ENCODE measurements around the gene SERPINB11. TPM values are rescaled to one million over a fixed set of nuclear protein-coding genes. Genes with fewer than 3 reads are reported as not detected.
"Not testable (repeated sequence)": the region's sequence is repeated elsewhere in the genome, so short reads cannot be mapped to it uniquely, and the experiment has no call there.

The SERPINB11 gene, protein sequence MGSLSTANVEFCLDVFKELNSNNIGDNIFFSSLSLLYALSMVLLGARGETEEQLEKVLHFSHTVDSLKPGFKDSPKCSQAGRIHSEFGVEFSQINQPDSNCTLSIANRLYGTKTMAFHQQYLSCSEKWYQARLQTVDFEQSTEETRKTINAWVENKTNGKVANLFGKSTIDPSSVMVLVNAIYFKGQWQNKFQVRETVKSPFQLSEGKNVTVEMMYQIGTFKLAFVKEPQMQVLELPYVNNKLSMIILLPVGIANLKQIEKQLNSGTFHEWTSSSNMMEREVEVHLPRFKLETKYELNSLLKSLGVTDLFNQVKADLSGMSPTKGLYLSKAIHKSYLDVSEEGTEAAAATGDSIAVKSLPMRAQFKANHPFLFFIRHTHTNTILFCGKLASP
- total RNA-seq = not detected

DNA sequence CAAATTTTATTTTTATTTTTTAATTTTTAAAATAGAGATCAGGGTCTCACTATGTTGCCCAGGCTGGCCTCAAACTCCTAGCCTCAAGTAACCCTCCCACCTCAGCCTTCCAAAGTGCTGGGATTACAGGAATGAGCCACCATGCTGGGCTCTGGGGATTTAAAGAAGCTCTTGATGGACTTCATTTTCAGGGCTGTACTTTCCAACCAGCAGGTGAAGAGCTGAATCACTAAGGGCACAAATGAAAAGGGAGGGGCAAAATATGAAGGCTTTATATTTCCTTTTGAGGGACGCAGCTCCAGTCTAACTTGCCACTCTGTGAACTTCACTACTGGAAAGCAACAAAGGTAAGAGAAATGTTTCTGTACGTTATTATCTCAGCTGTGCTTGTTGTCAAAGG, at the start of gene SERPINB11:
Gene SERPINB11 (plus strand): TSS at position 301 of the 400 bp plus-strand sequence. CDS start 7,234 bp downstream, outside the sequence.
- no peaks in the 10 kb centered on the region for H3K36me3 Mint-ChIP-seq

DNA sequence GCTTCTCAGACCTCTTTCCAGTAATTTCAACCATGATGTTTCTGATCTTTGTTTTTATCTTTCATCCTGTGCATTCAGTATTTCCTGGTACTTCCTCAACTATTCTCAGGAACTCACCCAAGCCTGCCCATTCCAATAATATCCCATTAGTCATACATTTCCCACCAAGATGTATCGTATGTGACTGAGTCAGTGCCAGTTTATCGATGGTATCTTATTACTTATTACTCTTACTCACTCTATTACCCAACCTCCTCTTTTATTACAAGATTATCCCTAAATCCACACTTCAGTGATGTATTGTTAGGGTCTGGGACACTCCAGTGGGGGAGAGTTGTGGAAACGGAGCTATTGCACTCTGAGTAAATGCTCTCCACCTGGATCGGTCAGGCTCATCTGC, 43.8 kb upstream of the SERPINB11 start:
- not testable (repeated sequence) for H3K4me3 Mint-ChIP-seq, H3K9me3 Mint-ChIP-seq, H3K27me3 Mint-ChIP-seq, DNase-seq, H3K4me1 Mint-ChIP-seq, H3K27ac Mint-ChIP-seq, H3K36me3 Mint-ChIP-seq

More for the DNA sequence above, at the start of gene SERPINB11:
- no peak for DNase-seq
- Mint-ChIP-seq H3K9me3 (no peaks in the 10 kb centered on the region), H3K4me3 (no peak within 1 kb of the TSS), H3K4me1 (no peaks in the 10 kb centered on the region), H3K27ac (no peak within 1 kb of the TSS), H3K27me3 (peaks cover 11% of the 10 kb centered on the region)

DNA sequence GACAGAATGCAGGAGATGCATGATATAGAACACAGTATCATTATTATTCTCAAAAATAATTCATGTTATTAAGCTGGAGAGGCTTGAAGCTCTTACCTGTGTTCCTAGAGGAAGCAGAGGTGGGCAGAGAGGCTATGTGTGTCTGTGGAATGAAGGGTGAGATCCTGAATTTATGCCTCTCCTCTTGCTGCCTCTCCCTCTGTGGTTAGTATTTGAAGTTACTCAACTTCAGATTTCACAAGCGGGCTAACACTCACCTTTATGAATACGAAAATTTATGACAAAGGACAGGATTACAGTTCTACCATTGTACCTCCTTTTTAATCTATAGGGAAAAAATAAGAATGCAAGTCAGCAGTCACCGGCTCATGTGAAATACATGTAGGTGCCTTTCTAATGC, 41.0 kb upstream of the SERPINB11 start, which contains the start of gene SERPINB3:
Gene SERPINB3 (minus strand): TSS at position 144 of the 400 bp plus-strand sequence. CDS start 677 bp downstream, outside the sequence.
- H3K27ac Mint-ChIP-seq, H3K4me3 Mint-ChIP-seq, DNase-seq, H3K27me3 Mint-ChIP-seq, H3K4me1 Mint-ChIP-seq, H3K9me3 Mint-ChIP-seq, H3K36me3 Mint-ChIP-seq: not testable (repeated sequence)

DNA sequence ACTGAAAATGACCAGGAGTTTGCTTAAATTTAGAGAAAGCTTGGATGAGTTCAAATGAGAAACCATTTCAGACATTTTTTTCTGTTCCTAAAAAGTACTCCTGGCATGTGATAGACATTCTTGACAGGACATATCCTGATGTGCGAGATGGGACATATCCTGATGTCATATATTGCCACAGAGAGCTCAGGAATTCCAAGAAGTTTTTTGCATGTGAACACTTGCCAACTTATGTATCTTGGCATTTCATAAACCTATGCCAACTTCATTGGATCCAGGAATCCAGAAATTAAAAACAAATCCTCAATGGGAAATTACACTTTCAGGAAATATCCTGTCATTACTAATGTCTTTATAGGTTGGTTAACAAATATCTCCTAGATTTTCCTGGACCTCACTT, 38.2 kb upstream of the SERPINB11 start:
- Mint-ChIP-seq H3K36me3 (no peaks in the 10 kb centered on the region), H3K9me3 (peaks cover 8% of the 10 kb centered on the region), H3K4me3 (no peak overlapping the region), H3K4me1 (no peaks in the 10 kb centered on the region), H3K27ac (no peak overlapping the region), H3K27me3 (no peaks in the 10 kb centered on the region)
- DNase-seq = no peak

DNA sequence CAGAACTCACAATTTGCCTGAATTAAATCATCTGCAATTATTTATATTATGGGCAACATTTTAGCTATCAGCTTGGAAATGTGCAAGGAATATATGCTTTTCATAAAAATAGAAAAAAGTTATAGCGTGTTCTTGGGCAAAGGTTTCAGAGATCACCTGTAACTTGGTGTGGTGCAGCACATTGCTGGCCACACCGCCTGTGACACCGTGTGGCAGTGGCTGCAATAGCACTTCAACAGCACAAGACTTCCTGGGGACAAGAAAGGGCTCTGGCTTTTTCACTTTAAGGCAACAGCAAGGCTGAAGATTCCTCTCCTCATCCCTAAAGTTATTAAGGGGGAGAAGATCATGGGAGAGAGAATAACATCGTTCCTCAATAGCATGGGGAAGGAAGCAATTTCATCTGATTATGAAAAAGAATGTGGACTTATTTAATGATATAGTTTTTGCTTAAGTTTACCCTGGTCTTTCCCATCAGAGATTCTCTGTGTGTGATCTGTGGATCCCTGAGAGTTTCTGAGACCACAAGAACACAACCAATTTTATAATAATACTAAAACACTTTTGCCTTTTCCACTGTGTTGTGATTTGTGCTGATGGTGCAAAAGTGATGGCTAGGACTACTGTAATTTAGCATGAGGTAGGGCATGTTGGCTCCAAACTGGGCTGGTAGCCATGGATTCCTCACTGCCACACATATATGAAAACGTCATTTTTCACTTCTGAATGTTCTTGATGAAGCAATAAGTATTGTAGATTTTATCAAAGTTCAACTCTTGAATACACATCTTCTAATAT, 26.0 kb upstream of the SERPINB11 start:
- no peak for DNase-seq
- no peak overlapping the region for H3K27ac Mint-ChIP-seq
- no peaks in the 10 kb centered on the region for H3K9me3 Mint-ChIP-seq
- no peak overlapping the region for H3K4me3 Mint-ChIP-seq
- no peaks in the 10 kb centered on the region for H3K4me1 Mint-ChIP-seq
- no peaks in the 10 kb centered on the region for H3K27me3 Mint-ChIP-seq
- H3K36me3 Mint-ChIP-seq = no peaks in the 10 kb centered on the region

DNA sequence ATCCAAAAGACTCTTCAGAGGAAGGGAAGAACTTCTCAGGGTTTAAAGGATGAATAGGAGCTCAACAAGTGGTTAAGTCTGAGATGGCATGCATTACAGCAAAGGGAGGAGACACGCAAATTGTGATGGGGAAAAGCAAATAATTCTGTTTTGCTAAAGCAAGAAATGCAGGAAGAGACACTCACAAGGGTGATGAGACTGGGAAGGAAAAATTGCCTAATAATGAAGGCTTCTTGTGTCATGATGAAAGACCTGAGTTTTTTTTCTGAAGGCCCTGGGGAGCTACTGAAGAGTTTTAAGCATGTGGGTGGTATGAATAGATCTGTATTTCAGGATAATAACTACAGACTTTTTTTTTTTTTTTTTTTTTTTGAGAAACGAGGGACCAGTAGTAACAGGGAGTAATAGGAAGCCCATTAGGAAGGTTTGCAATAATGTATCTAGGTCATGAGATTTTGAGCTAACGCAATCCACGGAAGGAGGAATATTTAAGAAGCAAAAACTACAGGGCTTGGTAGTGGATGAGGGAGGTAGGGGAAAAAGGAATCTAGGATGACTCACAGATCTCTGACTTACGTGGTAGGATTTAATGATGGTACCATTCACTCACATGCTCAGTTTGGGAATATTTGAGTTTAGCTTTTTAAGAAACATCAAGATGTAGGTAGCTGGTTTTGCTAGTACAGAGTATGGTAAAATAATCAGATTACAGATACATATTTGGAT, 25.1 kb upstream of the SERPINB11 start:
- DNase-seq = no peak
- H3K9me3 Mint-ChIP-seq = no peaks in the 10 kb centered on the region
- H3K36me3 Mint-ChIP-seq = no peaks in the 10 kb centered on the region
- no peaks in the 10 kb centered on the region for H3K27me3 Mint-ChIP-seq
- no peak overlapping the region for H3K4me3 Mint-ChIP-seq
- no peak overlapping the region for H3K27ac Mint-ChIP-seq
- H3K4me1 Mint-ChIP-seq = no peaks in the 10 kb centered on the region

DNA sequence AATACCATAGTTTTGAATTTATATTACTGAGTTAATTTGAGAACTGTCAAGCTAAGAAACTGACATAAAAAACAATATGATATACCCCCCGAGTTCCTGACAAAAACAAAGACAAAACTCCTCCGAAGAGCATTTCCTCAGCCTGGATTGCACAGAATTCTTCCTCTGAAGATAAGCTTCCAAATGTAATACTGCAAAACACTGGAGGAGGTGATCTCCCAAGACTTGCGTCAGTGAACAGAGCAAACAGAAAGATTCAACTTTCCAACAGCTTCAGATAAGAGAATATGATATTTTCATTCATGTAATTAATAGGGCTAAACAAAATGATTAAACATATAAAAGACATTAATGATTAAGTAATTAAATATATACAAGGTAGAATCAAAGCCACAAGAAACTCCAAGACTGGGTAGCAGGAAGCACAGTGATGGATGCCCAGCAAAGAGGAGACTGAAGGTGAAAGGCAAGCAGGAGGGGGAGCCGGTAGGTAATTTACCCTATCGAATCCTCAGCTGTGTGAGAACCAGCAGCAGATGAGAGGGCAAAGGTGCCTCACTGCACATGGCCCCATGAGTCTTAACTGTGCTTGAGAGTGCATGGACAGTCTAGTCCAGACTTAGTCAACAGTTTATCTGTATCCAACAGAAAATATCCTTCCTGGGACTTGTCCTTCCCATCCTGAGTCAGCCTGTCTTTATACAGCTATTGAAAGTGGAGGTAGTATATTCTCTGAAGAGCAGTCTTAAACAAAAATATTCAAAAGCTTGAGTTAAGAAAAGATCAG, 22.7 kb upstream of the SERPINB11 start:
- Mint-ChIP-seq H3K9me3 (no peaks in the 10 kb centered on the region), H3K27ac (no peak overlapping the region), H3K27me3 (peaks cover 4% of the 10 kb centered on the region)

DNA sequence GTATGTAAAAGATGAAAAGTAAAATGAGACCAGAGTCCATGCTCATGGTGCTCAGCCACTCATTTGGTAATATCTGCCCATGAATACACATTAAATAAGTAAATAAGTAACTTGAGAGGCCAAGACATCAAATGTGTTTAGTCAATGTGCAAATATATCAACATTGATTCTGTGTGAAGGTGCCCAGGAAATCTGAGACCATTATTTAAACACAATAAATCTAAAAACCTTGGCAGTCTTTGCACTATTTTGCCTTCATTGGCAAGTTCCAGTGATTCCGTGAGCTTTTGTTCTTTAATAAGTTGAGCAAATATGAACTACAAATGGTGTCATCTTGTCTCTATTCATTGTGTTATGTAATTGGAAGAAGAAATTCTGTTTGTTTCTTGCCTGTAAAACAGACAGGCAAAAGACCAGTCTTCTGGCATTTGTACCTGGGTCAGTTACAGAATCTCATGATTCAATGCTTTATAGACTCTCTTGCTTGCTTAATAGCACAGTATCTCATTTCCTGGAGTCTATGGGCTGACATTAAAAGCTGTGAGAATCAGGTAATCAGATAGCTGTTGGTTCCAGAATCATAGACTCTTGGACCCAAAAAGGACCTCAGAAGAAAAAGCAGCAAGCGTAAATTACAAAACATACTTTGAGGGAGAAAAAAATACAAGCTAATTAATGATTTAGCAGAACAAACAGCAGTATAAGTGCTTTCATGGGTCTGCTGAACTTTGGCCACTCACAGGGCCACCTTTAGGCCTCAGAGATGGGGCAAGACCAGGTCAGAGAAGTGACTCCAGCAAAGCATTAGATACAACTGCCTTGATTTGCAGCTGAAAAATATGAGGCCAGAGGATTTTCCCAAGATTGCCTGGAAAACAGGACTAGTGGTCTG, 21.1 kb upstream of the SERPINB11 start:
- Mint-ChIP-seq H3K4me3 (no peak overlapping the region), H3K27me3 (peaks cover 7% of the 10 kb centered on the region)

More for the DNA sequence above, 22.7 kb upstream of the SERPINB11 start:
- no peak for DNase-seq
- Mint-ChIP-seq H3K36me3 (no peaks in the 10 kb centered on the region), H3K4me1 (no peaks in the 10 kb centered on the region), H3K4me3 (no peak overlapping the region)

DNA sequence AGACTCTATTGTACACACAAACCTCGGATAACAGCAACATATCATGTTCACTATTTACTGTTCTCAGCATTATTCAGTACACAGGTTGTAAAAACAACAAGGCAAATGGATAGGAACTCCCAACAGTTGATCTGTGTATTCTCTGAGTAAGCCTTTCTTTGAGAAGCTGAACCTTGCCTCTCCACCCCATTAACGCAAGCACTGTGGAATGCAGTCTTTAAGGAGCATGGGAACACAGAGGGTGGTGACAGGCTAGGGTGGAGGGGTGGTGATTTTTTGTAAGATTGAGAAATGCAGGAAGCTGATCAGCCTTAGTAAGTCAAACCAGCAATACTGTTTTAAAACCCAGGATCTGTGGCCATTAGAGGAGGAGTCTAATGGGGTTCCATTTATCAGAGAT, 19.6 kb upstream of the SERPINB11 start:
- H3K27me3 Mint-ChIP-seq = peaks cover 7% of the 10 kb centered on the region
- H3K27ac Mint-ChIP-seq = no peak overlapping the region
- no peak overlapping the region for H3K4me3 Mint-ChIP-seq
- DNase-seq = no peak
- H3K36me3 Mint-ChIP-seq = no peaks in the 10 kb centered on the region
- H3K4me1 Mint-ChIP-seq = no peaks in the 10 kb centered on the region
- H3K9me3 Mint-ChIP-seq = no peaks in the 10 kb centered on the region

More for the DNA sequence above, 21.1 kb upstream of the SERPINB11 start:
- no peak for DNase-seq
- Mint-ChIP-seq H3K4me1 (no peaks in the 10 kb centered on the region), H3K36me3 (no peaks in the 10 kb centered on the region), H3K27ac (no peak overlapping the region), H3K9me3 (no peaks in the 10 kb centered on the region)

DNA sequence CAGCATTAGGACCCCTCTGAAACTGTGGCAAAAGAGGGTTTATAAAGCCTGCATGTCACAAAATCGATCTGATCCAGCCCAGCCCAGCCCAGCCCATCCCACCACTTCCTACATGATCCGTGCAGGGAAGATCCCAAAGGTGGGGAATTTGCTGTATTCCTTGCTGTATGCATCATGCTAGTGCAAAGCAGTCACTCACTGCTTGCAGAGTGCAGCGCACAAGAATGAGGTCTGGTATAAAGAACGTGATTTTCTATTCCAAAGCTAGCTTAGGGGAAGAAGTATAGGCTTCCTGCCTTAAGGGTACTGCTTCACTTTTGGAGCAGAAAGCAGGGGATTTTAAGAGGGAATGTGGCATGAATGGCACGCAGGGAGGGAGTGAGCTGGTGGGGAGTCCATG, 18.9 kb upstream of the SERPINB11 start:
- no peaks in the 10 kb centered on the region for H3K36me3 Mint-ChIP-seq
- no peak for DNase-seq
- H3K9me3 Mint-ChIP-seq = no peaks in the 10 kb centered on the region
- H3K27ac Mint-ChIP-seq = no peak overlapping the region
- H3K4me1 Mint-ChIP-seq = no peaks in the 10 kb centered on the region
- peaks cover 7% of the 10 kb centered on the region for H3K27me3 Mint-ChIP-seq
- no peak overlapping the region for H3K4me3 Mint-ChIP-seq

DNA sequence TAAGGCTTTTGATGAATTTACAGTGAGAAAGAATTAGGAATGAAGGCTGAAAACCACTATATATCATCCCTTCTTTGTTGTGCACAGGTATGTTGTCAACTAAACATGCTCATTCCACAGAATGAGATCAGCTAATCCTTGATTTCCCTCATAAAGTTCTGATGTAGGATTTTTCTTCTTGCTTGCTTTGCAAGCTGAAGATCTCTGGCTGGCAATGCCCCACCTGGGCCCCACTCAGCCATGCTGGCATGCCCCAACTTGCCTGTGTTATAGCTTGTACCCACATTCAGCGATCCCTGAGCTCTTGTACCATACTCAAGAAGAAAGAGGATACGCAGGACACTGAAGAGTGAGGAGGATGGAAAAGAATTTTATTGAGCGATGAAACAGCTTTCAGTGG, 18.0 kb upstream of the SERPINB11 start:
- Mint-ChIP-seq H3K36me3 (no peaks in the 10 kb centered on the region), H3K9me3 (no peaks in the 10 kb centered on the region), H3K4me3 (no peak overlapping the region), H3K27me3 (peaks cover 7% of the 10 kb centered on the region), H3K4me1 (no peaks in the 10 kb centered on the region), H3K27ac (no peak overlapping the region)
- no peak for DNase-seq

DNA sequence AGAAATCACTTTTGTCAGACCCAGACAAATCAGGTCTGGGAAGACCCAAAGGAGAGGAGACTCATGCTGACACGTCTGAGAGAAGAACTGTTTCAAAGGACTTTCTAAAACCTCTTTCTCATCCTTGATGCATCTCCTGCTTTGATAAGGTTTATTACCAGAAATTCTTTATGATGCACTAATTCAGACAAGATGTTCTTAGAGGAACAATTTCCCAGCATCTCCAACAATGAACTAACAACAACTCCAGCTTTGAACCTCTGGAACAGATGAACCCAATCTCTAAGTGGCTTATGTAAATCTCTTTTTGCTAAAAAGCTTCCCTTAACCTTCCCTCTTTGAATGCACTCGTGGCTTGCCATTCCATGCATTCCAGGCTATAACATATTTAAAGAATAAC, 15.9 kb upstream of the SERPINB11 start:
- no peaks in the 10 kb centered on the region for H3K36me3 Mint-ChIP-seq
- no peak for DNase-seq
- H3K9me3 Mint-ChIP-seq = peaks cover 7% of the 10 kb centered on the region
- peaks cover 7% of the 10 kb centered on the region for H3K27me3 Mint-ChIP-seq
- no peak overlapping the region for H3K4me3 Mint-ChIP-seq
- H3K4me1 Mint-ChIP-seq = no peaks in the 10 kb centered on the region
- no peak overlapping the region for H3K27ac Mint-ChIP-seq

DNA sequence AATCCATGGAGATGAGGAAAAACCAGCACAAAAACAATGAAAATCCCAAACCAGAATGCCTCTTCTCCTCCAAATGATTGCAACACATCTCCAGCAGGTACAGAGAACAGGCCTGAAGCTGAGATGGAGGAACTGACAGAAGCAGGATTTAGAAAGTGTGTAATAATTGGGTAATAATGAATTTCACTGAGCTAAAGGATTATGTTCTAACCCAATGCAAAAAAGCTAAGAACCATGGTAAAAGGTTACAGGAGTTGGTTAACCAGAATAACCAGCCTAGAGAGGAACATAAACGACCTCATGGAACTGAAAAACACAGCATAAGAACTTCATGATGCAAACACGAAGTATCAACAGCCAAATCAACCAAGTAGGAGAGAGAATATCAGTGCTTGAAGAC, 13.7 kb upstream of the SERPINB11 start:
- H3K4me1 Mint-ChIP-seq = no peaks in the 10 kb centered on the region
- H3K4me3 Mint-ChIP-seq = no peak overlapping the region
- no peak for DNase-seq
- peaks cover 3% of the 10 kb centered on the region for H3K27me3 Mint-ChIP-seq
- H3K9me3 Mint-ChIP-seq = peaks cover 14% of the 10 kb centered on the region
- no peaks in the 10 kb centered on the region for H3K36me3 Mint-ChIP-seq
- no peak overlapping the region for H3K27ac Mint-ChIP-seq
